ENCODE data around the gene ASB8.

ASB8 gene

GRCh38 chr12:48151103-48151771 is 6.1 kb downstream of the ASB8 start:
- Histone ChIP-seq H3K27me3 (no peaks in the 10 kb centered on the region), H3K9me3 (no peaks in the 10 kb centered on the region), H3K27ac (no peak overlapping the region), H3K4me3 (no peak overlapping the region), H3K36me3 (peaks cover 52 to 77% (median 56%) of the 10 kb centered on the region in 3 donors), H3K4me1 (peaks cover 0 to 10% (median 5%) of the 10 kb centered on the region in 4 donors)
- DNase-seq, result no peak
- TF ChIP-seq CTCF (IDR thresholded peaks at IDR 0.05), result no peak
- intact Hi-C loops (cut with DNase I; ENCODE audit: low total_unique reads), result no loop called here

- Histone ChIP-seq H3K36me3 (peaks cover 57 to 99% (median 82%) of the 10 kb centered on the region in 3 donors), H3K4me1 (peaks cover 0 to 4% (median 0%) of the 10 kb centered on the region in 4 donors), H3K4me3 (no peak overlapping the region), H3K9me3 (no peaks in the 10 kb centered on the region), H3K27me3 (no peaks in the 10 kb centered on the region), H3K27ac (no peak overlapping the region)
- no peak for TF ChIP-seq CTCF (IDR thresholded peaks at IDR 0.05)
- intact Hi-C loops (cut with DNase I; ENCODE audit: low total_unique reads), result no loop called here
- DNase-seq, result no peak
Observed at GRCh38 chr12:48145981-48146380, 11.3 kb downstream of the ASB8 start.

GRCh38 chr12:48143898-48144297 is 13.4 kb downstream of the ASB8 start:
- Histone ChIP-seq H3K27me3 (no peaks in the 10 kb centered on the region), H3K9me3 (no peaks in the 10 kb centered on the region), H3K4me3 (no peak overlapping the region), H3K36me3 (peaks cover 49 to 99% (median 82%) of the 10 kb centered on the region in 3 donors), H3K4me1 (peaks cover 0 to 4% (median 0%) of the 10 kb centered on the region in 4 donors), H3K27ac (no peak overlapping the region)
- no peak for TF ChIP-seq CTCF (IDR thresholded peaks at IDR 0.05)
- DNase-seq, result no peak
- intact Hi-C loops (cut with DNase I; ENCODE audit: low total_unique reads), result no loop called here

GRCh38 chr12:48142818-48143674 is 14.3 kb downstream of the ASB8 start:
- peaks cover 0 to 2% (median 0%) of the 10 kb centered on the region in 4 donors for H3K4me1 ChIP-seq
- H3K27me3 ChIP-seq, result no peaks in the 10 kb centered on the region
- no peaks in the 10 kb centered on the region for H3K9me3 ChIP-seq
- intact Hi-C loops (cut with DNase I; ENCODE audit: low total_unique reads), result no loop called here
- no peak overlapping the region for H3K27ac ChIP-seq
- TF ChIP-seq CTCF (IDR thresholded peaks at IDR 0.05), result no peak
- DNase-seq, result no peak
- H3K4me3 ChIP-seq, result no peak overlapping the region
- peaks cover 51 to 100% (median 88%) of the 10 kb centered on the region in 3 donors for H3K36me3 ChIP-seq

- H3K36me3 ChIP-seq, result peaks cover 64 to 100% (median 78%) of the 10 kb centered on the region in 3 donors
- DNase-seq, result no peak
- H3K4me3 ChIP-seq, result no peak overlapping the region
- no peak overlapping the region for H3K27ac ChIP-seq
- no peaks in the 10 kb centered on the region for H3K9me3 ChIP-seq
- H3K27me3 ChIP-seq, result no peaks in the 10 kb centered on the region
- TF ChIP-seq CTCF (IDR thresholded peaks at IDR 0.05), result no peak
- no peaks in the 10 kb centered on the region for H3K4me1 ChIP-seq
- intact Hi-C loops (cut with DNase I; ENCODE audit: low total_unique reads), result no loop called here
Observed at GRCh38 chr12:48135027-48135426, 22.3 kb downstream of the ASB8 start.

Measured in tibial artery (tissue), 4 donors.